Large intestine (tissue), 3 donors: ENCODE data around the gene NEURL1. TPM values are rescaled to one million over a fixed set of nuclear protein-coding genes. Genes with fewer than 3 reads are reported as not detected.
"Not testable (repeated sequence)": the region's sequence is repeated elsewhere in the genome, so short reads cannot be mapped to it uniquely, and the experiment has no call there.

Source experiments
- DNase-seq, 2 donors: peaks; one replicate each; pipeline versions ENCODE4 v3.0.0 to v3.0.0-alpha.2; 2013
- H3K27ac ChIP-seq: one replicate; pipeline ENCODE4 v1.5.1; 2013; ENCODE audit warnings: low read length
- H3K27me3 ChIP-seq: 2 replicates; pipeline ENCODE4 v1.6.1; 2013; ENCODE audit warnings: low read length; ENCODE audit not compliant: control insufficient read depth, insufficient read depth
- H3K36me3 ChIP-seq: 2 replicates; pipeline ENCODE4 v1.6.1; 2013; ENCODE audit warnings: low read length; ENCODE audit not compliant: control insufficient read depth, insufficient read depth
- H3K4me1 ChIP-seq: one replicate; pipeline ENCODE4 v1.6.1; 2013; ENCODE audit warnings: low read length; ENCODE audit not compliant: control insufficient read depth, insufficient read depth
- H3K4me3 ChIP-seq: one replicate; pipeline ENCODE4 v1.5.1; 2013; ENCODE audit warnings: low read length
- H3K9me3 ChIP-seq: one replicate; pipeline ENCODE4 v1.6.1; 2013; ENCODE audit warnings: mild to moderate bottlenecking, low read depth, low read length, moderate library complexity; ENCODE audit not compliant: control insufficient read depth
- WGBS: methylation state at CpG from one replicate; pipeline ENCODE4 v1.1.5; 2013; ENCODE audit warnings: low lambda C conversion rate; ENCODE audit not compliant: insufficient coverage; 5-methylcytosine and 5-hydroxymethylcytosine counted together
- polyA plus RNA-seq: library from polyadenylated mRNA; unstranded; fragments of 120-200 nt; gene quantifications from one replicate; pipeline ENCODE4 v1.2.1, GENCODE V29; 2013

The NEURL1 gene
- polyA plus RNA-seq, 1 donor: 34.9 TPM

GRCh38 chr10:103627893-103628292, 134.4 kb downstream of the NEURL1 start:
- Histone ChIP-seq H3K4me3 (no peak overlapping the region), H3K4me1 (no peaks in the 10 kb centered on the region), H3K27ac (no peak overlapping the region), H3K9me3 (no peaks in the 10 kb centered on the region), H3K27me3 (no peaks in the 10 kb centered on the region), H3K36me3 (peaks cover 77% of the 10 kb centered on the region)
- WGBS: no CpG with 5 or more reads among the region's 13 CpGs
- DNase-seq: no peak

- Histone ChIP-seq H3K36me3 (peaks cover 70% of the 10 kb centered on the region), H3K27me3 (no peaks in the 10 kb centered on the region)
- no CpG with 5 or more reads among the region's 3 CpGs for WGBS
These were observed 136.1 kb downstream of the NEURL1 start for GRCh38 chr10:103629581-103629980.

GRCh38 chr10:103630156-103630555, 136.7 kb downstream of the NEURL1 start:
- no peak overlapping the region for H3K27ac ChIP-seq
- WGBS: no CpG with 5 or more reads among the region's 1 CpG
- no peak overlapping the region for H3K4me3 ChIP-seq
- no peak for DNase-seq
- peaks cover 67% of the 10 kb centered on the region for H3K36me3 ChIP-seq
- no peaks in the 10 kb centered on the region for H3K9me3 ChIP-seq
- no peaks in the 10 kb centered on the region for H3K27me3 ChIP-seq
- no peaks in the 10 kb centered on the region for H3K4me1 ChIP-seq

More at GRCh38 chr10:103629581-103629980, 136.1 kb downstream of the NEURL1 start:
- H3K27ac ChIP-seq: no peak overlapping the region
- H3K9me3 ChIP-seq: no peaks in the 10 kb centered on the region
- H3K4me1 ChIP-seq: no peaks in the 10 kb centered on the region
- no peak for DNase-seq
- no peak overlapping the region for H3K4me3 ChIP-seq

- Histone ChIP-seq H3K4me1 (no peaks in the 10 kb centered on the region), H3K36me3 (peaks cover 60% of the 10 kb centered on the region), H3K27me3 (no peaks in the 10 kb centered on the region), H3K27ac (no peak overlapping the region), H3K9me3 (no peaks in the 10 kb centered on the region), H3K4me3 (no peak overlapping the region)
- no CpG with 5 or more reads among the region's 7 CpGs for WGBS
- DNase-seq: no peak
These were observed 138.7 kb downstream of the NEURL1 start for GRCh38 chr10:103632247-103632642.

GRCh38 chr10:103632871-103633270, 139.4 kb downstream of the NEURL1 start:
- H3K9me3 ChIP-seq, H3K4me3 ChIP-seq, H3K27me3 ChIP-seq, H3K27ac ChIP-seq, DNase-seq, H3K4me1 ChIP-seq: not testable (repeated sequence)
- peaks cover 54% of the 10 kb centered on the region for H3K36me3 ChIP-seq
- no CpG with 5 or more reads among the region's 6 CpGs for WGBS

GRCh38 chr10:103633846-103634245, 140.3 kb downstream of the NEURL1 start:
- no CpG with 5 or more reads among the region's 7 CpGs for WGBS
- H3K4me1 ChIP-seq: peaks cover 7% of the 10 kb centered on the region

GRCh38 chr10:103635580-103635979, 142.1 kb downstream of the NEURL1 start:
- H3K9me3 ChIP-seq: no peaks in the 10 kb centered on the region
- H3K27me3 ChIP-seq: no peaks in the 10 kb centered on the region
- peaks cover 7% of the 10 kb centered on the region for H3K4me1 ChIP-seq
- H3K4me3 ChIP-seq: no peak overlapping the region
- no peak for DNase-seq
- no CpG with 5 or more reads among the region's 5 CpGs for WGBS
- no peak overlapping the region for H3K27ac ChIP-seq
- peaks cover 55% of the 10 kb centered on the region for H3K36me3 ChIP-seq

More at GRCh38 chr10:103633846-103634245, 140.3 kb downstream of the NEURL1 start:
- DNase-seq: no peak
- no peaks in the 10 kb centered on the region for H3K9me3 ChIP-seq
- H3K4me3 ChIP-seq: no peak overlapping the region
- no peak overlapping the region for H3K27ac ChIP-seq
- no peaks in the 10 kb centered on the region for H3K27me3 ChIP-seq
- peaks cover 56% of the 10 kb centered on the region for H3K36me3 ChIP-seq

GRCh38 chr10:103636492-103636891, 143.0 kb downstream of the NEURL1 start:
- H3K4me1 ChIP-seq: peaks cover 7% of the 10 kb centered on the region

GRCh38 chr10:103637011-103637410, 143.5 kb downstream of the NEURL1 start:
- no peak for DNase-seq
- Histone ChIP-seq H3K36me3 (peaks cover 53% of the 10 kb centered on the region), H3K4me3 (no peak overlapping the region), H3K4me1 (peaks cover 12% of the 10 kb centered on the region), H3K9me3 (no peaks in the 10 kb centered on the region), H3K27me3 (no peaks in the 10 kb centered on the region), H3K27ac (no peak overlapping the region)
- 0% methylated on average over 1 of the region's 10 CpGs for WGBS

More at GRCh38 chr10:103636492-103636891, 143.0 kb downstream of the NEURL1 start:
- Histone ChIP-seq H3K27ac (no peak overlapping the region), H3K4me3 (no peak overlapping the region), H3K27me3 (no peaks in the 10 kb centered on the region), H3K9me3 (no peaks in the 10 kb centered on the region), H3K36me3 (peaks cover 58% of the 10 kb centered on the region)
- no CpG with 5 or more reads among the region's 5 CpGs for WGBS
- no peak for DNase-seq

GRCh38 chr10:103637927-103638557, 144.5 kb downstream of the NEURL1 start:
- Histone ChIP-seq H3K27ac (no peak overlapping the region), H3K9me3 (no peaks in the 10 kb centered on the region), H3K4me3 (no peak overlapping the region), H3K36me3 (peaks cover 48% of the 10 kb centered on the region), H3K4me1 (peaks cover 17% of the 10 kb centered on the region), H3K27me3 (no peaks in the 10 kb centered on the region)
- DNase-seq: peak in 1 of 2 donors; percentile 39
- WGBS: no CpG with 5 or more reads among the region's 19 CpGs

GRCh38 chr10:103638948-103639347, 145.4 kb downstream of the NEURL1 start:
- WGBS: no CpG with 5 or more reads among the region's 8 CpGs
- H3K4me1 ChIP-seq: peaks cover 17% of the 10 kb centered on the region

More at GRCh38 chr10:103638948-103639347, 145.4 kb downstream of the NEURL1 start:
- Histone ChIP-seq H3K36me3 (peaks cover 46% of the 10 kb centered on the region), H3K4me3 (no peak overlapping the region), H3K9me3 (no peaks in the 10 kb centered on the region), H3K27me3 (no peaks in the 10 kb centered on the region), H3K27ac (no peak overlapping the region)
- no peak for DNase-seq
